ENCODE data around the gene LRRC4C. TPM values are rescaled to one million over a fixed set of nuclear protein-coding genes. Genes with fewer than 3 reads are reported as not detected.

The LRRC4C gene
- total RNA-seq, 1 experiment from 2014 or later: 0.13 TPM

- Mint-ChIP-seq H3K27ac (no peak overlapping the region), H3K4me3 (no peak overlapping the region), H3K36me3 (ENCODE audit: insufficient read depth in 1 of 3, low read depth in 3 of 3) (peaks cover 0 to 2% (median 0%) of the 10 kb centered on the region in 3 experiments; a peak in 2 of 7 replicates), H3K9me3 (peaks cover 3% of the 10 kb centered on the region in 2 experiments; a peak in 3 of 5 replicates), H3K4me1 (no peaks in the 10 kb centered on the region; a peak in 1 of 4 replicates), H3K27me3 (ENCODE audit: low read depth) (no peaks in the 10 kb centered on the region)
- Histone ChIP-seq H3K23me2 (ENCODE audit: insufficient read length, low read depth, low read length, poor library complexity, severe bottlenecking) (no peaks in the 10 kb centered on the region), H2AFZ (ENCODE audit: low read length) (no peak overlapping the region), H2AK5ac (ENCODE audit: insufficient read length, low read length) (no peak overlapping the region), H2BK20ac (ENCODE audit: low read depth, low read length, poor library complexity, severe bottlenecking) (no peak overlapping the region), H3K79me1 (ENCODE audit: insufficient read depth, low read depth, low read length, poor library complexity, severe bottlenecking) (no peaks in the 10 kb centered on the region), H2BK120ac (ENCODE audit: low read depth, low read length, poor library complexity, severe bottlenecking) (no peak overlapping the region), H3K4me2 (ENCODE audit: insufficient read depth, insufficient read length, low read length) (no peak overlapping the region), H3K56ac (ENCODE audit: insufficient read length, low read depth, low read length) (no peak overlapping the region), H3K79me2 (ENCODE audit: insufficient read depth, low read length) (no peaks in the 10 kb centered on the region), H3K27me3 (ENCODE audit: insufficient read depth, low read length) (no peaks in the 10 kb centered on the region), H4K20me1 (ENCODE audit: control insufficient read depth, insufficient read depth, insufficient read length) (no peaks in the 10 kb centered on the region), H3K9ac (ENCODE audit: extremely low read depth, insufficient read length, low read length) (no peak overlapping the region), H3K18ac (ENCODE audit: insufficient read length, low read depth, low read length) (no peak overlapping the region), H3K4me1 (ENCODE audit: insufficient read depth, low read length) (no peaks in the 10 kb centered on the region), H4K91ac (ENCODE audit: insufficient read length, low read depth, low read length) (no peak overlapping the region), H3T11ph (ENCODE audit: low read length) (no peak overlapping the region), H2BK5ac (ENCODE audit: insufficient read length, low read length) (no peak overlapping the region), H4K5ac (ENCODE audit: insufficient read length, low read depth, low read length) (no peak overlapping the region), H2BK12ac (ENCODE audit: insufficient read length, low read depth, low read length) (no peak overlapping the region), H3K9me3 (ENCODE audit: control insufficient read depth, low read depth, low read length) (no peaks in the 10 kb centered on the region), H3K27ac (ENCODE audit: insufficient read length, low read depth, low read length) (no peak overlapping the region), H4K8ac (replicated peaks; ENCODE audit: insufficient read length, low read depth, low read length) (no peak overlapping the region), H3K4ac (ENCODE audit: low read depth, low read length) (no peak overlapping the region), H3K23ac (ENCODE audit: insufficient read length, low read depth, low read length) (no peak overlapping the region), H2BK15ac (ENCODE audit: low read depth, low read length) (no peak overlapping the region), H3K14ac (ENCODE audit: insufficient read depth, low read length) (no peak overlapping the region)
- no CpG with 5 or more reads among the region's 7 CpGs for WGBS (ENCODE audit: extremely low coverage, insufficient read length, low lambda C conversion rate)
- TF ChIP-seq CTCF (conservative IDR thresholded peaks at IDR 0.05): no peak
- no peak for DNase-seq
These were observed 1379.0 kb downstream of the LRRC4C start for GRCh38 chr11:40080434-40080833.

All from H9 (cell line).